DMS114 treated with DMSO at 0.1 percent for 48 hours (cell line): ENCODE measurements around the gene EOMES.

Source experiments
- DNase-seq: peaks from one replicate; lab custom pipeline; 2025; ENCODE audit not compliant: unreplicated experiment; lab: John Stamatoyannopoulos, UW

Gene EOMES

GRCh38 chr3:27681249-27681748, 40.8 kb downstream of the EOMES start:
- DNase-seq, result peak; percentile 85

- DNase-seq, result no peak
These were observed 41.4 kb downstream of the EOMES start for GRCh38 chr3:27680517-27681246.

GRCh38 chr3:27679691-27680090, 42.4 kb downstream of the EOMES start:
- no peak for DNase-seq

GRCh38 chr3:27678234-27678633, 43.9 kb downstream of the EOMES start:
- no peak for DNase-seq

- DNase-seq, result no peak
These were observed 44.6 kb downstream of the EOMES start for GRCh38 chr3:27677565-27677964.

- DNase-seq, result no peak
These were observed 46.8 kb downstream of the EOMES start for GRCh38 chr3:27675287-27675686.

- no peak for DNase-seq
These were observed 48.4 kb downstream of the EOMES start for GRCh38 chr3:27673701-27674100.

- DNase-seq, result no peak
These were observed 51.0 kb downstream of the EOMES start for GRCh38 chr3:27671101-27671500.

GRCh38 chr3:27670619-27671018, 51.5 kb downstream of the EOMES start:
- DNase-seq, result no peak

- no peak for DNase-seq
These were observed 52.5 kb downstream of the EOMES start for GRCh38 chr3:27669591-27669990.

GRCh38 chr3:27667751-27668150, 54.4 kb downstream of the EOMES start:
- DNase-seq, result no peak

- DNase-seq, result no peak
These were observed 55.4 kb downstream of the EOMES start for GRCh38 chr3:27666708-27667107.

GRCh38 chr3:27666272-27666671, 55.9 kb downstream of the EOMES start:
- no peak for DNase-seq
